ENCODE results near the gene DGKB.

The DGKB gene

GRCh38 chr7:14894826-14895225, 7.7 kb downstream of the DGKB start:
- TF ChIP-seq, protein P1, sequence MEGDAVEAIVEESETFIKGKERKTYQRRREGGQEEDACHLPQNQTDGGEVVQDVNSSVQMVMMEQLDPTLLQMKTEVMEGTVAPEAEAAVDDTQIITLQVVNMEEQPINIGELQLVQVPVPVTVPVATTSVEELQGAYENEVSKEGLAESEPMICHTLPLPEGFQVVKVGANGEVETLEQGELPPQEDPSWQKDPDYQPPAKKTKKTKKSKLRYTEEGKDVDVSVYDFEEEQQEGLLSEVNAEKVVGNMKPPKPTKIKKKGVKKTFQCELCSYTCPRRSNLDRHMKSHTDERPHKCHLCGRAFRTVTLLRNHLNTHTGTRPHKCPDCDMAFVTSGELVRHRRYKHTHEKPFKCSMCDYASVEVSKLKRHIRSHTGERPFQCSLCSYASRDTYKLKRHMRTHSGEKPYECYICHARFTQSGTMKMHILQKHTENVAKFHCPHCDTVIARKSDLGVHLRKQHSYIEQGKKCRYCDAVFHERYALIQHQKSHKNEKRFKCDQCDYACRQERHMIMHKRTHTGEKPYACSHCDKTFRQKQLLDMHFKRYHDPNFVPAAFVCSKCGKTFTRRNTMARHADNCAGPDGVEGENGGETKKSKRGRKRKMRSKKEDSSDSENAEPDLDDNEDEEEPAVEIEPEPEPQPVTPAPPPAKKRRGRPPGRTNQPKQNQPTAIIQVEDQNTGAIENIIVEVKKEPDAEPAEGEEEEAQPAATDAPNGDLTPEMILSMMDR (IDR thresholded peaks at IDR 0.05), result no peak
- Histone ChIP-seq H3K4me3 (no peak overlapping the region), H3K27ac (no peak overlapping the region)
- no peak for DNase-seq (ENCODE audit: low spot score)

DNA sequence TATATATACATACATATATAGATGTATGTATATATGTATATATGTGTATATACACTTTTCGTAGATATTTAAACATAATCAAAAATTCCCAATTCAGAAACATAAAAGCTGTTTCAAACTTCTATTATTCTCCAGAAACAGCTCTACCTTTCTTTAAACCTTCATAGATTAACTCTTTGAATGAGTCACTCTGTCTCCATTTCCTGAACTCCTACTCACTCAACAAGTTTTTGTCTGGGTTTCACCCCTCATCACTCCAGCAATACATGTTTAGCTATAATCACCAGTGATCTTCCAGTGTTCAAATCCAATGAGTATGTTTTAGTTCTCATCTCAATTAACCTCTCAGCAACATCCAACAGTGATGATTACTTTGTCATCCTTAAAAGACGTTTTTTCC, 9.6 kb downstream of the DGKB start:
- Histone ChIP-seq H3K27ac (no peak overlapping the region), H3K4me3 (no peak overlapping the region)
- TF ChIP-seq, protein P1 (IDR thresholded peaks at IDR 0.05), result no peak
- DNase-seq (ENCODE audit: low spot score), result no peak

DNA sequence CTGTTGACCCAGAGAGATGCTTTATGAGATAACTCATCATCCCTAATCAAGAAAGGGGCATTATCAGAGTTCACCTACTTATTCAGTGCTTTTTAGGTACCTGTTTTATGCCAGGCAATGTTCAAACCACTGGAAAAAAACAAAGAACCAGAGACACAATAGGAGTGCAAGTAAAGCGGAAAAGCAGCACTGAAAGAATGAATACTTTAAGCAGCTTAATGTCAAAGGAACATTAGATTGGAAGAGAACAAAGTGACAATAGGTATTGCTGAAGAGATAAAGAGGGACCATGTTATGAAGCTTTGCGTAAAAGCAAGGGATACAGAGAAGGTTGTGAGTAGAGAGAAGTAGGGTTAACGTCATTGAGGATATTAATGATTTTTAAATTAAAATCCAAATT, 11.3 kb downstream of the DGKB start:
- TF ChIP-seq, protein P1 (IDR thresholded peaks at IDR 0.05), result no peak
- Histone ChIP-seq H3K4me3 (no peak overlapping the region), H3K27ac (no peak overlapping the region)
- no peak for DNase-seq (ENCODE audit: low spot score)

DNA sequence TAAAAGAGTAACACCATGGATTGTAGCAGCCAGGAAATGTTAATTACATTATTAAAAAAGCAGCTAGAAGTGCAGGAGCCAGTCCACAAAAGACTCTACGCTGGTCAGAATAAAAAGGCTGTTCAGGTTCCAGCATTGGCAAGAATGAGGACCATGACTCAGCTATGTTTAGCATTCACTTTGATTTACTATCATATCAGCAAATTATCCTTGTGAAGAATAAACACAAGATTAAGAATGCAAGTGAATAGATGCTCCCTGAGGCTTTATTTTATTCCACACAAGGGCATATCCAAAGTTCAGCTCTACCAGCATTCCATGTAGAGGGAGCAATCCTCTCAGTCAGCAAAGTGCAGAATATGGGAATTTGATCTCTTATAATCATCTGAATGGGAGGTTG, 13.6 kb downstream of the DGKB start:
- DNase-seq (ENCODE audit: low spot score), result no peak
- Histone ChIP-seq H3K27ac (no peak overlapping the region), H3K4me3 (no peak overlapping the region)
- TF ChIP-seq, protein P1 (IDR thresholded peaks at IDR 0.05), result no peak

DNA sequence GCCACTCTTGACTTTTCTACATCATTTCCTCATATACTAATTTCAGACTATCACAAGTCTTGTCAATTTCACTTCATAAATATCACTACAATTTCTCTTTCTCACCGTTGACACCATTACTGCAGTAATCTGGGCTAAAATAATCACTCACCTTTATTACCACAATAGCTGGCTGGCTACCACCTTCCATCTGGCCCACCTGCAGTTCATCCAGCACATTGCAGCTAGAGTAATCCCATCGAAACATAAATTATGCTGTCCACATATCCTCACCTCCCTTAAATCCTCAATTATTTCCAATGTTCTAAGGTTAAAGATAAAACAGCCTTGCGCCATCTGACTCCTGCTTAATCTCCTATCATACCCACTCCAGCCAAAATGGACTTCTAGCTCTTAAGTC, 16.0 kb downstream of the DGKB start:
- TF ChIP-seq, protein P1 (IDR thresholded peaks at IDR 0.05), result no peak

DNA sequence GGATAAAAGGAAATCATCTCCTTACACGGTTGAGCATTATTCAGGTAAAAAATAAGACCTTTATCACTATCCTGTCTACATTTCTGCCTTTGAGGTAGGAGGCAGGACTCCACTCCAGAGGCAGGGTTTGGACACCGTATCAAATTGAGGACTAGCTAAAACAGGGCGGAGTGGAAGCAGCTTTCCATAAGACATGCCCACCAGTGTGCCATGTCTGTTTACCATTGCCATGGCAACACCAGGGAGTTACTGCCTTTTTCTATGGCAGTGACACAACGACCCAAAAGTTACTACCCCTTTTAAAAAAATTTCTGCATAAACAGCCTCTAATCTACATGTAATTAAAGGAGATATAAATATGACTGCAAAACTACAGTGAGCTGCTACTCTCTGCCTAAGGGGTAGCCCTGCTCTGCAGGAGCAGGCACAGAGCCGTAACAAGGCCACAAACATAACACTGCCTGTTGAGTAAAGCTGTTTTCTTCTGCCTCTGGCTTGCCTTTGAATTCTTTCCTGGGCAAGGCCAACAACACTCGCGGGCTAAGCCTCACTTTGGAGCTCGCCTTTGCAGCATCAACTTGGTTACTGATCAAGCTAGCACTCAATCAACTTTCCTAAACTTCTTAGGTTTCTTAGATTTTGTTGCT, 26.5 kb downstream of the DGKB start:
- H3K27ac ChIP-seq, result no peak overlapping the region
- H3K4me3 ChIP-seq, result no peak overlapping the region
- TF ChIP-seq, protein P1 (IDR thresholded peaks at IDR 0.05), result no peak
- DNase-seq (ENCODE audit: low spot score), result no peak

More for the DNA sequence above, 16.0 kb downstream of the DGKB start:
- H3K4me3 ChIP-seq, result no peak overlapping the region
- no peak for DNase-seq (ENCODE audit: low spot score)
- H3K27ac ChIP-seq, result no peak overlapping the region

DNA sequence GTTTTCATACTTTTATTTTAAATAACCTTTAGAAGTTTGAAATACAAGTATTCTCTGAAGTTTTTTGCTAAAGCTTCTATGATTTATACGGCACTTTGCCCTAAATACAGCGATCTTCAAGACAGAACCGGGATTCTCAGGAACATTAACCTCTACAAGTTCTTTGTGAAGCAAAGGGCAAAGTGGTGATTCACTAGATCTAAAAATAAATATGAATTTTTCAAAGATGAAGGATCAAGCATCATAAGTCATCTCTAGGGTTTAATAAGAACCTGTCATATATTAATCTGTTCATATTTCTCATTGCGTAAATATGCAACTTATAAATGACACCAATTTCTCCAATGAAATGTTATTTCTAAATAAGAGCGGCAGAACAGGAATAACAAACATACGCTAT, 30.7 kb downstream of the DGKB start:
- no peak overlapping the region for H3K4me3 ChIP-seq
- H3K27ac ChIP-seq, result no peak overlapping the region
- TF ChIP-seq, protein P1 (IDR thresholded peaks at IDR 0.05), result no peak
- DNase-seq (ENCODE audit: low spot score), result no peak
